C4-2B (cell line): Measurements from ENCODE around the gene RXFP2.

Experiments
- H3K27ac ChIP-seq: fragments of 450-650 bp; 2 replicates; pipeline ENCODE4 v1.5.1; 2017
- ZFX ChIP-seq: fragments of 450-650 bp; IDR thresholded peaks from 2 replicates; pipeline ENCODE4 v1.6.1; 2017
- TF ChIP-seq, protein P1 (sequence below): fragments of 450-650 bp; conservative IDR thresholded peaks from 2 replicates; pipeline ENCODE4 v1.5.1; 2017; ENCODE audit warnings: mild to moderate bottlenecking

The RXFP2 gene

DNA sequence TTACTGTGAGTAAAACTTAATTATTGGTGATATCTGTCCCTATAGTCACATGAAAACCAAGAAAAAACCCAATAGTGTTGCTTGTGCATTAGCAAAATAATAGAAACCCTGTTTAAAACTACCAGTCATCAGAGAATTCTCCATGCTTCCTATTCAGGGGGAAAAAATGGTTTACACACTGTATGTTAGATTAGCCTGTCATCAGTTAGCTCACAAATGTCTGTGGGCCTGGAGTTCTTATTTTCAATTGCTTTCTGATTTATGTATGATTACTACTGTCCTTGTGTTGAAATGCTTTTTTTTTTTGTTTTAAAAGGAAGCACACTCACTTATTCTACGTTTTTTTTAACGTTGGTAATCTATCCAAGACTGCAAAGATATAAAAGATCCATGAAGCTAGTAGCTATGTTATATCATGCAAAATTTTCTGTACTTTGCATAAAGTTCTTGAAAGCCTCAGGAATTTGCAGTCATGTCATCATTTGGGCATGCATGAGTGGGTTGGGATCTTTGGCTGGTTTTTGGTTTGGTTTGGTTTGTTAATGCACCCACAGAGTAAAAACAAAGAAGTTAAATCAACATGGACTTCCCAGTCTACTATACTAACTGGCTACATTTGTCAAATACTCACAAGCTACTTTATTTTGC is 25.9 kb downstream of the RXFP2 start:
- no peak overlapping the region for H3K27ac ChIP-seq
- TF ChIP-seq, protein P1, sequence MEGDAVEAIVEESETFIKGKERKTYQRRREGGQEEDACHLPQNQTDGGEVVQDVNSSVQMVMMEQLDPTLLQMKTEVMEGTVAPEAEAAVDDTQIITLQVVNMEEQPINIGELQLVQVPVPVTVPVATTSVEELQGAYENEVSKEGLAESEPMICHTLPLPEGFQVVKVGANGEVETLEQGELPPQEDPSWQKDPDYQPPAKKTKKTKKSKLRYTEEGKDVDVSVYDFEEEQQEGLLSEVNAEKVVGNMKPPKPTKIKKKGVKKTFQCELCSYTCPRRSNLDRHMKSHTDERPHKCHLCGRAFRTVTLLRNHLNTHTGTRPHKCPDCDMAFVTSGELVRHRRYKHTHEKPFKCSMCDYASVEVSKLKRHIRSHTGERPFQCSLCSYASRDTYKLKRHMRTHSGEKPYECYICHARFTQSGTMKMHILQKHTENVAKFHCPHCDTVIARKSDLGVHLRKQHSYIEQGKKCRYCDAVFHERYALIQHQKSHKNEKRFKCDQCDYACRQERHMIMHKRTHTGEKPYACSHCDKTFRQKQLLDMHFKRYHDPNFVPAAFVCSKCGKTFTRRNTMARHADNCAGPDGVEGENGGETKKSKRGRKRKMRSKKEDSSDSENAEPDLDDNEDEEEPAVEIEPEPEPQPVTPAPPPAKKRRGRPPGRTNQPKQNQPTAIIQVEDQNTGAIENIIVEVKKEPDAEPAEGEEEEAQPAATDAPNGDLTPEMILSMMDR: no peak
- TF ChIP-seq ZFX: no peak

DNA sequence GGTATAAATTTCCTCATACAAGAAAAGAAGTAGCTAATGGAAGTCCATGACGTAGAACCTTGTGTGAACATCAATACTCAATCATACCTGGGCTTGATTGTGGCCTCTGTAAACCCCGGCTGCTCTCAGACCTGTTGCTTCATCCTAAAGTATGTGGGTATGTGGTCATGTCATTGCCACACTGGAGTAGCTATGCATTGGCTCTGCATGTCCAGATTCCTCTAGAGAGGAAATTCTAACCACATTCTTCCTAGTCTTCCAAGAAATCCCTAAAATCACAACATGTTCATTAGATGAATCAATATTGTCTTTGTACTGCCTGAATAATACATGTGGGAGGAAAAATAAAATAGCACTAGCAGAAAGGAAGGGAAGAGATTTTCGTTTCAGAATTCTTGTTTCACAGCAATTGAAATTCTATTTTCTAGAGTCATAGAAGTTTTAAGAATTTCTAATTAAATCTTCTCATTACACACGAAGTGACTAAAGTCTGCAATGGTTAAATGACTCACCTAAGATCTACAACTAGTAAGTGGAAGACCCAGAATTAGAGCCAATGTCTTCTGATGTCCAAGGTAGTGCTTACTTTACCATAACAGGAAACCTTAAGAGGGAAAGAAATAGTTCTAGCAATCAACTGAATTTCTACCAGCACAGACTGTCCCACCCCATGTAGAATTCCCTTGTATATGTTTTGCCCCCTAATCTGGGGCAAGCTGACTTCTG is 28.0 kb downstream of the RXFP2 start:
- no peak overlapping the region for H3K27ac ChIP-seq
- no peak for TF ChIP-seq ZFX
- TF ChIP-seq, protein P1: no peak

DNA sequence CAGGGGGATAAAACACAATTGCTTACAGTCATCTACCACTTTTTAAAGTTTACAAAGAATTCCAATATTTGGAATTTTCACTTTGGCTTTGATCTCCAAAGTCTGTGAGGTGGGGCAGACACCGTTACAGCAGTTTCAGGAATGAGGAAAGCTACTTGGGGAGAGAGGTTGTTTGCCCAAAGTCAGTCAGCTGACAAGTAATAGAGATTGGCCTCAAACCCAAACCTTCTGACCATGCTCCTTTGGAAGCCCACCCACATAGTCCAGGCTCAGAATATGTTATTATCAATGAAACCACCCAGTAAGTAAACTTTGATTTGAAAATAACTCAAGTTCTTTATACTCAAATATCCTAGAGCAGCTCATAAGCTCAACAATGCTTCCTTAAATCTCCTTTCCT is 29.0 kb downstream of the RXFP2 start:
- TF ChIP-seq, protein P1: no peak
- TF ChIP-seq ZFX: no peak

DNA sequence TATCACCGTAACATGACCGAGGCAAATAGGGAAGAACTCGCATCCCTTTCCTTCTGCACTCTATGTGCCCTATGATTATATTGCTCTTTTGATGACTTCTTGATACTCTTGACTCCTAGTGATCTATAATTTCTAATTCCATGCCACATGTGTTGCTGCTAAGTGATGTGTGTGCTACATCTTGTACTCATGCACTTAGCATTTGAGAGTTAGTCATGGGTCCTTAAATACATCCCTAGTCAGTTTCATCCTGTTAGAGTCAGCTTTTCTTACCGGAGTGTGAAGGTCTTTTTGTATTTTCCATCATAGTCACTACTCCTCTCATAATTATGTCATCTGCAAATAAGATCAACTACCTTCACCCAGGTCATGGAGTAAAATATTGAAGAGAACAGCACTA is 30.2 kb downstream of the RXFP2 start:
- no peak for TF ChIP-seq ZFX
- TF ChIP-seq, protein P1: no peak
- H3K27ac ChIP-seq: no peak overlapping the region

More for the DNA sequence above, 29.0 kb downstream of the RXFP2 start:
- H3K27ac ChIP-seq: no peak overlapping the region

DNA sequence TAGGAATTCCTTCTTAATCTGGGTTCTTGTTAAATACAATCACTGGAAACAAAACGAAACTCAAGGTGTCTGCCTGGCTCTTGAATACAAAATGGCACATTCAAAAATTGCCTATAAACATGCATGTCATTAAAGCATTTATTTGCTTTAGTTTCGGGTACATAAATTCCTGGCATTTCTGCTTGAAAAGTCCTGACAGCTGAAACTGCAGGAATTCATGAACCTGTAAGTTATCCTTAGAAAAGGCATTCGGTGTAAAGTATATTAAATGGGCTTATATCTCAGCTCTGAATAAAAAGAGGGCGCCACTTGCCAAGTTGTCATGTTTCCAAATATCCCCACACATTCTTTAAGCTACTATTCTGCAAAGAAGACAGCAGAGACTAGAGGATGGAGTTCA is 32.9 kb downstream of the RXFP2 start:
- H3K27ac ChIP-seq: no peak overlapping the region
- TF ChIP-seq, protein P1: no peak
- TF ChIP-seq ZFX: no peak

DNA sequence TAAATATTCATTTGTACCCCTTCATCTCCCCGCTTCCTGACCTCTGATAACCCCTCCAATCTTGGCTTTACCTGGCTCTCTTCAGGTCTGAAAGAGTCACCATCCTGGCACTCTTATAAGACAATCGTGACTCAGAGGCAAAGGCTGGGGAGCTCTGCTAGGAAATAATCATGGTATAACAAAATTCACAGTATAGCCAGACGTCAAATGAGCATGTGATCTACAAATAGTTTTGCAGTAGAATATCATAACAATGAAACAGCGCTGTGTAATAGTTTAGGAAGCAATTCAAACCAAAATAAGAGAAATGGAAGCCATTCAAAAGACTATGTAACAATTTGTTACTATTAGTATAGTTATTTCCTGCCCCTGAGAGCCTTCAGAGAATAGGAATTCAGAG is 34.2 kb downstream of the RXFP2 start:
- TF ChIP-seq, protein P1: no peak
- no peak for TF ChIP-seq ZFX
- H3K27ac ChIP-seq: no peak overlapping the region

DNA sequence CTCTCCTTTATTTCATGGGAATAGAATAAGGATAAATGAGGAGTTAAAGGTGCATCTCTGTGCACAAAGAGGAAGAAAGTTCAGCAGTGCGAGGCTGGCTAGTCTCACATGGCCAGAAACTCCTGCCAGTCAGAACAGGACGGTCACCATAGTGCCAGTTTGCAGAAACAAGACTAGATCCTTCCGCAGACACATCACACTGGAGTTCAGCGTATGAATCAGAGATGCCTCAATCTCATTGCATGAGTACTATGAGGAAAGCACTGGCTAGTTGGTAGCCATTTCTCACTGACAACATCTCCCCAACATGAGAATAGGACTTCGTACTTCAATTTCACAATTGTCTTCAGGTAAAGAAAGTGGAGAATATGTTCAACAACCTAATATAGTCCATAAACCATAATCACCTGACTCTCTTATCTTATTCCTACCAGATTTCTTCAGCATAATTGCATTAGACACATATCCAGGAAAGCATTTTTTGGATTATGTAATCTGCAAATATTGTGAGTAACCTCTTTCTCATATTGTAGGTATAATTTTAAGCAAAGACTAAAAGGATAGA is 34.9 kb downstream of the RXFP2 start:
- TF ChIP-seq ZFX: no peak
- TF ChIP-seq, protein P1: no peak
- H3K27ac ChIP-seq: no peak overlapping the region
